GM21529 (cell line): ENCODE results near the gene TENM4.

Experiments
- ATAC-seq: cut with Tn5 transposase; IDR thresholded peaks from one replicate; pipeline ENCODE4 v1.9.1; 2021; ENCODE audit not compliant: unreplicated experiment

Gene TENM4

DNA sequence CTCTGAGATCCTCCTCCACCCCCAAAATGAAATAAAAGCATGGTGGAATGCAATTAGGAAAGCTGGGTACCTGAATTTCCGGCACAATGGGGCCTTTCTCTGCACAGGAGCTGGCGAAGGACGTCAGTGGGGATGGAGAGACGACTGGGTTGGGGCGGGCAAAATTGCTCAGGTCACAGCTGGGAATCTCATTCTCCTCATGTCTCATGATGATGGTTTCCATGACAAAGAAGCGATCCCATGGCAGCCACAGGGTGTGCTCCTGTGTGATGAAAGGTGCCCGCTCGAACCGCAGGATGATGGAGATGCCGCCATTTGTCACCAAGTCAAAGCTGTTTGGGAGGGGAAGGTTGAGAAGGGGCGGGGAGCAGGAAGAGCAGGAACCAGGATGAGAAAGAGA is 708.6 kb downstream of the TENM4 start:
- ATAC-seq, result no peak

DNA sequence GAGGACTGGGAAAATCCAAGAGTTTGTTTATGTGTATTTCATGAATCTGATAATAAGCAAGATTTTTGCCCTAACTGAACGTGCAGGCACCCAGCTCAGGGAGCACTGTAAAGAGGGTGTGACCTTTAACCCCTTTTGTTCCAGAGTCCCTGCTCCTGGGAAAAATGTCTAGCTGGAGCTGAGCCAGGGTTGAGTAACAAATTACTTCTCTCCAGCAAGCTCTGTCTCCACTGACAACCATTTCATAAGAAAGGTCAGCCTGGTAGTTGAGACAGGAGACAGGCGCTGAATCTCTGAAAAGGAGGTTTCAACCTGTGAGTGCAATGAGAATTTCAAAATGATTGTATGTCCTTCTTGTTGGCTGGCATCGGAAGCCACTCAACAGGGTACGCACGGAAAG is 709.8 kb downstream of the TENM4 start:
- no peak for ATAC-seq

DNA sequence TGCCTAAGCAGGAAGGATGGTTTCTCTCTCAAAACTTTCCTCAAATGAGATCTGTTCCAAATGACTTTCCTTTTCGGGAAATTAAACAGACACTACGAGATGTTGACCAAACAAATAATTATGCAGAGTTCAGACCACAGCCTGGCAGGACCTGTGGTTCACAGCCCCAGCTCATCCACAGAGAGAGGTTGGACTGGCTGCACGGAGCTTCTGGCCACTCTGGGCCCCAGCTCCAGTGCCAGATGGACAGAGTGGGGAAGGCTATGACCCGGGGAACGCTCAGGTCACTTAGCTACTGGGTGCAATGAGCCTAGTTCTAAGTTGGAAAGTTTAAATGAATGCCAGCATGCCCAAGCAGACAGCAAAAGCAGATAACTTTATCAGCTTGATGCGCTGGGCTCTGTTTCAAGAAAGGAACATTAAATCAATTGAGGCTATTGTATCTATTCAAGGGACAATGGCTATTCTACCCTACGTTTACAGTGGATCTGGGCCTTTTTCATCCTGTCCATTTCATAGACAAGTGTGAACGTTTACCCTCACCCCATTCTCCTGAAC is 710.5 kb downstream of the TENM4 start:
- ATAC-seq, result no peak

DNA sequence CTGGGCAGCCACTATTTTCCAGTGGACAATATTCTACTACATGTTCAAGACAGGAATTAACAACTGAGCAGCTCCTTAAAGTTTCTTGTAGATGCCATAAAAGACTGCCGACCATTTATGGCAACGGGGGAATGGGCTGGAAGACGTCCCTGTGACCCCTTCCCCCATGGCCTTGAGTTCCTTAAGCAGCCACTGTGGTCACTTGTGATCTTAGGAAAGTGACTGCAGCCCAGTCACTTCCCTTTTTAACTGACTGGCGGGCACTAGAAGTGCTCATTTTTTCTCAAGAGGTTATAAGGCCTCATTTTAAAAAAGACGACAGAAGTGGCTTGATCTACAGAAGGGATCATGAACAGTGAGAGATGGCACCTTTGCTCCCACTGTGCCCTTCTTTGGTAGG is 713.0 kb downstream of the TENM4 start:
- no peak for ATAC-seq

DNA sequence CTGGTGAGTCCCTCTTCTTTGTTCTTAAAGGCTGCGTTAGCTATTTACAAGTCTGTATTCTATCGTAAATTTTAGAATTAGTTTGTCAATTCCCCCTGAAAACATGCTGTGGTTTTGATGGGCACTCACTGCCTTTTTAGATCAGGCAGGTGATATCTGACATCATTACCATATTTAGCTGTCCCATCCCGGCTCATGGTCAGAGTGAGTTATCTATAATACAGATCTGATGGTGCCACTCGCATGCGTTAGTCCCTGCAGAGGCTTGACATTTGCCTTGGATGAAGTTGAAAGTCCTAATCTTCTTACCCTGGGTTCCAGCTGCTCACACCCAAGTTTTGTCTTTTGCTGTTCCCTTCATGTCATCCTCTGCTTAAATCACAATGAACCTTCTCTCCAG is 715.6 kb downstream of the TENM4 start:
- ATAC-seq, result no peak

DNA sequence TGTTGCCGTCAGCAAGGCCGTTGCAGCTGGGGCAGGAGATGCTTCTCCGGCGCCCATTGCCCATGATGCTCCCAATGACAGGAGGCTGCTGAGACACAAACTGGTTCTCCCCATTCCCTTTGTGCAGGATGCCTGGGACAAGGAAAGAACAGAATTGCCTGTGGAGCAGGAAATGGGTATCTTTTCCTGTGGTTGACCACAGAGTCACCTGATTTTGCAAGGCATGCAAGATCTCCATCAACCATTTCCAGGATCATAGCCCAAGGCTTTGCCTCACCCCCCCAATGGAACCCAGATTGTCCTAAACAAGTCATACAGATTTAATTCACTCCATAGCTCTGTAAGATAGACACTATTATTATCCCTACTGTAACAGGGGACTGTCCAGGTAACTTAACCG is 718.0 kb downstream of the TENM4 start:
- ATAC-seq, result no peak

DNA sequence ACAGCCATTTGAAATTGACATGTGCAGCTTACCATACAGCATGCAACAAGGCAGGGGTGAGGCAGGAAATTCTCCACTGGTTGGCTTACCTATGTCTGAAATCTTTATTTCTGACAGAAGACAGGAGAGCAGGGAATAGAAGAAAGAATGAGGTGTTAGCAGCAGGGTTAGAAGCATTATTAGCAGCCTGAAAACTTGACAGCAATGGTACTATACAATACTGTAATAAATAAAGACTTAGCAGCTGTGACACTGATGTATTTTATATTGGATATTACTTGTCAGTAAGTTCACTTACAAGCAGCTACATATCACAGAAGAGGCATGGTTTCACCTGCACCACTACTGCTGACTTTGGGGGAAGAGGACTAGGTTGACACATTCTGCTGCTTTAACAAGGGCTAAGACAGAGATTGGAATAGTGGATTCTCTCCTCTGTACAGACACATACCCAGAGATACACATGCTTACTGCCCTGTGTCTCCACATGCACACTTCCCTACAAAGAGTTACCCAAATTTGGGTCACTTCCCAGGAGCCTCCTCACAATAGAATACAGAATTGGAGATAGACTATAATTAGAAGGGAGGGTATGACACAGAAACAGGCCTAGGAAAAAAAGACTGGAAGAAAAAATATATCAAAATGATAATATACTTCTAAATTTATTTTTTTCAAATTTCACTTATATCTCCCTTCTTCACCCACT is 720.4 kb downstream of the TENM4 start:
- ATAC-seq, result no peak

DNA sequence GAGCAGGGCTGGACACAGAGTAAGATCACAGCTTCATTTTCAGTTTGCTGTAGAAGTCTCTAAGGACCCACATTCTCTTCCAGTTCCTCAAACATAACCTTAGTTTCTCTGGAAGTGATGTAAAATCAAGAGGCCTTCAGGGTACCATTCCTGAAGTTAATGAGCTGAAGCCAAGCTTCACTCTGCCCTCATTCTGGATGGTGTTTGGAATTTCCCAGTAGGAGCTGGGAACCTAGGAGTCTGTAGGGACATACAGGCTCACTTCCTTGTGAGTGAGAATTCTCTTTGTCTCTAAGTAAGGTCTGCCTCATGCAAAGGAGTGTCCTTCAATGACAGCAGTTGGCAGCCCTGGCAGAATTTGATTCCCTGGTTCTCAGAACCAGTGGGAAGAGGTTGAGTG is 723.8 kb downstream of the TENM4 start:
- no peak for ATAC-seq

DNA sequence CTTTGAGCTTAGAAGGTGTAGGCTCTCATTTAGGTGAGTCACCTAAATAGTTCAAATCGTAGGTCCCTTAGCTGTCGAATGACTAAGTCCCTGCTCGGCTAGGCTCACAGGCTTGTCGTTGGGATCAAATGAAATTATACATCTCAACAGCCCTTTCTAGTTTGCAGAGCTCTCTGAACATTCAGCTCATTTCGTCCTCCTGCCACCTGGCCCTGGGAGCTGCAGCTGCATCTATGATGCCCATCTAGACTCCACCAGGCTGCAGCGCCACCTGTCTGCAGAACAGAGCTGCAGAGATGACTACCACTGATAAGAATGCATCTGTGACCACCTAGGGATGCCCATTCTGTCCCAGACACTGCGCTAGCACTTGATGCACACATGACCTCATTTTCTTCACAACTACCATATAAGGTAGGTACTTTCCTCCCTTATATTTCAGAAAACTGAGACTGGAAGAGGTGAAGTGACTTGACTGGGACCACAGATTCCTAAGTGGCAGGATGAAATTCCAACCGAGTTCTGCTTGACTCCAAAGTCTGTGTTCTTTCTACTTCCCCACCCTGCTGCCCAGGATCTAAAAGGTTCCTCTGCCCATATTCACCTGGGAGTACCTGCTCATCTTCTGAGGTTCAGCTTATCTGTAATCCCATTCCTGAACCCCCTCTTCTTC is 725.1 kb downstream of the TENM4 start:
- ATAC-seq, result no peak

DNA sequence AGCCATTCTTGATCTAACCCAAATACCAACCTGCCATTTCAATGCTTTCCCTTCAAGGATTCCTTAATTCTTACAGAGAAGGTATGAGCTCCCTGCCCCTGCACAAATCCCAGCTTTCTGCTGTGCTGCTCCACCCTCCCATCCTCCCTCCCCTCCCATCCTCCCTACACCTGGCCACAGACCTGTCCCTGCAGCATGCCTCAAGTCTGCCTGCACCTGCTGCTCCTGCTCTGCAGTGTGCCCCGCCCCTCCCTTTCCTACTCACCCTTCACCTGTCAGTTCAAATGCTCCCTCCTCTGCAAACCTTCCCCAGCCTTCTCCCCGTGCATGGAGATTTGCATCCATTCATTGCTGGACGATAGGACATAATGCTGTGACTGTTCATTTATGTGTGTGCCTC is 726.3 kb downstream of the TENM4 start:
- ATAC-seq, result no peak

DNA sequence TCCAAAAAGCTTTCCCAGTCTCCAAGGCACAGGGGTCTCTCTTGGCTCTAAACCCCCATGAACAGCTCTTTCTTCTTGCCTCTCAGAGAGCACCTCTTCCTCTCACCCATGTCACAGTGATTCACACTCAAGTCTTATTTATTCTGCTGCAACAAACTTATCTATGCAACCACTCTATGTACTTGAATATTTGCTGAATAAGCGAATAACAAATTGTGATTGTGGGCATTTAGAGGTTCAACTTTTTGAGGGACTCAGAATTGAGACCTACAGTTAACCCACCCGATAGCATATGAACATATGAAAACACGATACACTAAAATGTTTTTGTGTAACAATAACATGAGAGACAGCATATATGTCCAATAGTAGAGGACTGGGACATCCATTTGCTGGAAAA is 729.1 kb downstream of the TENM4 start:
- ATAC-seq, result no peak

DNA sequence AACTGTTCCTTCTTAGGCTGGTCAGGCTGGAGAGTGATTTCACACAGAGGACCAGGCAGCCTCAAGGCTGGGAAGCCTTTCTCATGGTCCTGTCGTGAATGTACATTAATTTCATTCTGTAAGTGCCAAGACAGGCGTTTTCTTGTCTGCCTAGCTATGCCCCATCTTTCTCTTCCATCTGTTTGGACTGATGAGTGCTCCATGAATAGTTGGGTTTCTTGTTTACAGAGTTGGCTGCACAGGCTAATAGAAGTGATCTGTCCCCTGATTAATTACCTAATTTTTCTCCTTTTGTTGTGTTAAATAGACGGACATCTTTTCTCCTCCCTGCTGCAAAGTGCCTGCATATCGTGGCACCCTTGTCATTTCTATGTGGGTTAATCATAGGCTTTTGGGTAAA is 730.4 kb downstream of the TENM4 start:
- no peak for ATAC-seq

DNA sequence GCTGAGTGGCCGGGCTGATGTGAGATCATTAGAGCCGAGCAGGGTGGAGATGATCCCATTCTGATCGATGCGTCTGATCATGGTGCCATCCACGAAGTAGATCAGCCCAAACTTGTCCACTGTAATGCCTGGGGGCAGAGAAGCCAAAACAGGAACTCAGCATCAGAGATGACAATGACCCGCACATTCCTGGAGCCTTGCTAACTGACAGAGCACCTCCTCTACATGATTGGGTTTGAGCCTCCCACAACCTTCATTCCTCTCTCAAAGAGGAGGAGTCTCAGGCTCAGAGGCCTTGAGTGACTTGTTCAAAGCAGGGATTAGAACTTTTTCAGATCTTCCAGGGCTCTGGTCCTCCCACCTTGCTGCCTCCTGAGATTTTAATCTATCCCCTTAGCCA is 732.4 kb downstream of the TENM4 start:
- no peak for ATAC-seq

DNA sequence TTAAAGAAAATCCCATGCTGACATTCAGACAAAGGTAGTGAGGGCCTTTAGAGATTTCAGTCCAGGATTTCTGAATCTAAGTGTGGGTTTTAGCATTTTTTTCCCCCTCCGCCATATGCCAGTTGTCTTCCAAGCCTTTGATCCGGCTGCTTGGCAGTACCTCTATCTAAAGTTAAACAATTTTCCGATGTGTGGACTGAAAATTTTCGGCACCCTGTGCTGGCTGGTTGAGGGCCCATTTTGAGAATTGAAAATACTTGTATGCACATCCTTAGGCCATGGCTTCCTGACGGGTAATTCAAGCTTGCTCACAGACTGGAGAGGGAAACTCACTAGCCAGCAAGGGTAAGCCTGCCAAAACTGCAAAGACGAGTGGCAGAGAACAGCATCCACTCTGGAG is 734.3 kb downstream of the TENM4 start:
- no peak for ATAC-seq

DNA sequence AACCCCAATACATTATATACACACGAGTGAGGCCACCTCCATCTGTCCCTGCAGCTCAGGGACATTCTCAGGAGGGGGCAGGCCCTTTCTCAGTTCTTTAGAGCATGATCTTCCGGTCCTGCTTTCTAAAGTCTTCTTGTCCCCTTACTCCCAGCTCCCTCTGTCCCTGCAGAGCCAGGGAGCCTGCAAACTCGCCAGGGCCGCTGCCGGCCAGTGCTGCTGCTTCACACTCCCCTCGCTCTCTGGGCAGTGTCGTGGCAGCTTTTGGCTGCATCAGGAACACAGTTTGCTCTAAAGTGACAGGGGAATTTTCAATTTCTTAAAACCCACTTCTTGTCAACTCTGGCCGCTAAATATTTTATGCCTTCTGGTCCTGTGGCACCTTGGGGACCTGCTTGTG is 736.0 kb downstream of the TENM4 start:
- no peak for ATAC-seq

DNA sequence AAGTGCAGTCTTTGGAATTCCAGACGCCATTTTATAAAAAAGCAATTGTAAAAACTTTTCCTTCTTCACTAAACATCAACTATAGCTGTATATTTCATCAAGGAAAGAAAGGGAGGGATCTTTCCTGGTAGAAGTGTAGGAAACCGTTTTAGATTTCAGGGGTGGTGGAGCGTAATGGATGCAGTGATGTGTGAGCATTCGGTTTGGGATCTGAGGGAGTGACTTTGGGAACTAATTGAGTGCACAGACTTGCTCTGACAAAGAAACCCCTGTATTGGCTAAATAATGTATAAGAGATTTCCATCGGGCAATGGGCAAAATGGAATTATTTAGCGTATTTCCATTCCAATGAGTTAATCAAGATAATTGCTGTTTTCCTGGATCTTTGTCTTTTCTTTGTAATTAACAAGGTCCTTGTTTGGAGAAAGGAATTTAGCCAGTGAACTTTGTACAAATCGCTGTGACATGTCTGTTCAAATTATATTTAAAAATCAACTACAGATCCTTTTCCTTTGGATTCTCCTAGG is 741.2 kb downstream of the TENM4 start:
- no peak for ATAC-seq

DNA sequence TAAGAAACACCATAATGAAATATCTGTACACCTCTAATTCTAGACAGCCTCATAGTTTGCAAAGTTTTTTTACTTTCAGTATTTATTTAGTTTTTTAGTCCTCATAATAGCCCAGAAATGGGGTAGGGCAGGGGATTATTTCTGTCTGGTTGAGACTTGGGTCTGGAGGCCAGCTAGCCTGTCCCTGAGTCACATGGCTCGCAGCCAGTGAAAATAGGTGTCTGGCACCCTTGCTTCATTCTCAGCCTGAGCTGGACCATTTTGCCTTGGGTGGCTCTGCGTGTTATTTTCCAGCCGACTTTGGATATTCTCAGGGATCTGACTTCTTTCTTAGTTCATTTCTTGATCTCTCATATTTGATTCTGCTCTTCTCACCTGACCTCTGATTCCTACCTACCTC is 742.2 kb downstream of the TENM4 start:
- no peak for ATAC-seq

DNA sequence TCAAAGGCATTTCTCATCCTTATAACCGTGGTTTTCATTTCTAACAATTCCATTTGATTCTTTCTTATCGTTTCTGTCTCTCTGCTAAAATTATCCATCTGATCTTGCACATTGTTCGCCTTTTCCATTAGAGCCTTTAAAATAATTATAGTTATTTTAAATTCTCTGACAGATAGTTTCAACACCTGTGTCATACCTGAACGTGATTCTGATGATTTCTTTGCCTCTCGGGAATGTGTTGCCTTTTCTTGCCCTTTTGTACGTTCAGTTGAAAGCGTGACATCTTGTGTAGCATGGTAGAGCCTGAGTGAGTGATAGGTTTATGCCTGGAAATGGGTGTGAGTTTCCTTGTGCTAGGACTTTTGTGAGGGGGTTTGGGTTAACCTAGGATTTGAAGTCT is 744.7 kb downstream of the TENM4 start:
- ATAC-seq, result no peak

DNA sequence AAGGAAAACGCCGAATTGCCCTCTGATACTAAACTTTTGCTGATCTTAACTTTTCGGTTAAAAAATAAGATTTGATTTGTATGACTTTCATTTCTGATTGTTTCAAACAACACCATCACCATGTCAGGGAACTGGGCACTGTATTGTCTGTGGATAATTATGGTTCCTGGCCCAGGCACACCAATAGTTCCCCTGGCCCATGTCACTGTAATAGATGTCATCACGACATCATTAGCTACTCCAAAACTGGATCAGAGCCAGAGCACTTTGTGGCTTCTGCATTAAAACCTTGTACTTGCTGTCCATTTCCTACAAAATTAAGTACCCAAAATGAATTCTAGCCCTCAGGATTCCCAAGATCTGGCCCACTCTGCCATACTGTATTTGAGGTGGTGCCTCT is 746.7 kb downstream of the TENM4 start:
- no peak for ATAC-seq

DNA sequence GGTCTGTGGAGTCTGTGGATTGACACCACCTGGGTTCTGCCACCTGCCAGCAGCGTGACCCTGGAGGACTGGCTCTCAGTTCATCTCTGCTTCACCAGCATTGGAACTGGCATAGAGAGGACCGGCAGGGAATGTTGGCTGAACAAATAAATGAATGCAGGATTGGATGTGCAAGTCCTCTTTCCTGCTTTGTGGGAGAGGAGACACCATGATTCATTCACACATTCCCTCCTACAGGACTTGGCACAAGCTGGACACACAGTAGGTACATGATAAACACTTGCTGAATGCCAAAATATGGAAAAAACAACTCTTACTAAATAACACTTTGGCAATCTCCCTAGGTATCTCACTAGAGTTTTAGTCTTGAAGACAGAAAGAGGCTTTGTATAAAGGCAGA is 749.6 kb downstream of the TENM4 start:
- ATAC-seq, result no peak

DNA sequence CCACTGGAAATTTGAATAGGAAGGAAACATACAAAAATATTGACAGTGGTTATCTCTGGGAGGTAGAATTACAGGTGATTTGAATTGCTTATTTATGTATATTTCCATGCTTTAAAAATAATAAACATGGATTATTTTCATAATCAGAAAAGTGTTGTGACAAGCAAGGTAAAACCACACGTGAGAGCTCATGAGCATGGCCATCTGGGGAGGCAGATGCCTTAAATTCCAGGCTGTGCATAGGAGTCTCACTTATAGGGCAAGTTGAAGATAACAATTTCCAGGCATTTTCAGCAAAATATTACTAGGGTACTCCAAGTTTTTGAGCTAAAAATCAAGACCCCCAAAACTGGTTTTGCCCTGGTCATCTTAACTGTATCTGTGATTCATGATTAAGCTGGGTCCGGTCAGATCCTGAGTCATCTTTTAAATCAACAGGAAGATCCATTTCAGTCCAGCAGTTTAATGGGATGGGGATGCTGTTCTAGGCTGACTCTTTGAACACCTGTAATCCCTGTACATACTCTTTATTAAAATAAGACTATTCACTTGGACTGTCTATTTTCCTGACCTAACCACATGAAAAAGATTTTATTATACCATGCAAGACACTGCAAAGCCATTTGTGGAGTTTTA is 750.4 kb downstream of the TENM4 start:
- ATAC-seq, result no peak

DNA sequence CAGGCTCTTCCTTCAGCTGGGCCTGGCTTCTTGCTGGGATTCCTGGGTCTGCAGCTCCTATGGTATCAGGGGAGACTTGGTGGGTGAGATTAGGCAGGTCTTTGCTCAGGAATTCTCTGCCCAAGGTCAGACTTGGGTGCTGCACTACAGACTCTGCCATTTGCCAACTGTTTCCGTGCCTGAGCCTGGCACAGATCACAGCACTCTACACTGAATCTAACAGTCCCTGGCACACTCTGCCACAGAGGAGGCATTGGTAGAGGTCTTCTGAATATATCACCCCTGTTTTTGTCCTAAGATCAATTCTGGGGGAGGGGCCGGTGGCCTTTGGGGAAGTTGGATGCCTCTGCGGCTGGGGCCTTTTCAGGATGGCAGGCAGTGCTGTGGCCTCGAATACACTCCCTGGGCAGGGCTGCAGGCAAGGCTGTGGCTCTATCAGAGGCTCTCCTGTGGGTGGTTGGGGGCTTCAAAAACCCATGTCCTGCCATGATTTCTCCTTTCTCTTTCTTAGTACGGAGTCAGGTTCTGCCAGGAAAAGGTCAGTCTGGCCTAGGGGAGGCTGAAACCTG is 751.2 kb downstream of the TENM4 start:
- ATAC-seq, result no peak
